K562 (cell line): ENCODE measurements around the gene CACNA2D2. TPM values are rescaled to one million over a fixed set of nuclear protein-coding genes. Genes with fewer than 3 reads are reported as not detected.
A peak's percentile ranks its signal among the peaks of the same experiment; 100 is the strongest.

ENCODE experiments used
- ATAC-seq: fragments of 200-7000 bp; cut with Tn5 transposase; 3 replicates; pipeline ENCODE4 v1.9.1; 2020; ENCODE audit warnings: moderate library complexity
- BruUV-seq: library from RNA; stranded (reverse); fragments of 400-500 nt; replicated peaks from 2 replicates; lab custom pipeline; 2021; lab: Mats Ljungman, UMichigan
- CTCF ChIA-PET: fragments of 300-600 bp; formaldehyde crosslinking; extraction: SDS; loops from one replicate; lab custom pipeline; 2021; ENCODE audit warnings: low intra/inter-chr PET ratio; lab: Yijun Ruan, JAX
- POLR2A ChIA-PET: fragments of 300-600, 350-650 bp; sonication (Branson Sonifier 250); formaldehyde crosslinking; extraction: SDS; loops from one replicate; lab custom pipeline; 2021; ENCODE audit warnings: antibody characterized with exemption, inconsistent platforms; lab: Yijun Ruan, JAX
- DNase-seq, 4 experiments: peaks; one replicate each; pipeline versions ENCODE4 v3.0.0 to v3.0.0-alpha.2; 2011 to 2018; ENCODE audit warnings: low spot score in 3 of 4, mixed read lengths in 3 of 4; ENCODE audit errors: extremely low read depth in 1 of 4
- FAIRE-seq: peaks from 2 replicates; lab custom pipeline; 2011; peaks lifted over from hg19 to GRCh38; lab: Jason Lieb, UNC
- H2AFZ ChIP-seq: 2 replicates; pipeline ENCODE4 v1.6.0; 2011; ENCODE audit warnings: low read depth, low read length, control low read depth, inconsistent platforms
- H3K27ac ChIP-seq: fragments of 200-600 bp; 3 replicates; pipeline ENCODE4 v1.8.0; 2011; ENCODE audit warnings: low read depth, mild to moderate bottlenecking, control low read depth, inconsistent platforms, low read length, moderate library complexity, mixed read lengths; ENCODE audit errors: extremely low read depth
- H3K27me3 ChIP-seq, 2 experiments: fragments of 300-600 bp in 1 of 2; 2 replicates in 1 of 2; 3 replicates in 1 of 2; pipeline versions ENCODE4 v1.6.0 to v1.8.0; 2011; ENCODE audit warnings: inconsistent platforms in 2 of 2, low read length in 2 of 2, mild to moderate bottlenecking in 1 of 2, mixed read lengths in 1 of 2, moderate library complexity in 1 of 2; ENCODE audit not compliant: control insufficient read depth in 2 of 2, insufficient read depth in 2 of 2
- H3K36me3 ChIP-seq: fragments of 300-600 bp; 3 replicates; pipeline ENCODE4 v1.8.0; 2011; ENCODE audit warnings: mild to moderate bottlenecking, low read length, inconsistent platforms; ENCODE audit not compliant: control insufficient read depth, insufficient read depth
- H3K4me1 ChIP-seq, 2 experiments: fragments of 200-600 bp in 1 of 2; replicated peaks in 1 of 2; 2 replicates in 1 of 2; 3 replicates in 1 of 2; pipeline versions ENCODE4 v1.5.1 to v1.8.0; 2011; ENCODE audit warnings: inconsistent platforms in 2 of 2, low read length in 2 of 2, mild to moderate bottlenecking in 1 of 2, mixed read lengths in 1 of 2, moderate library complexity in 1 of 2; ENCODE audit not compliant: control insufficient read depth in 2 of 2, insufficient read depth in 2 of 2
- H3K4me2 ChIP-seq: 2 replicates; pipeline ENCODE4 v1.6.1; 2011; ENCODE audit warnings: low read length, control low read depth, inconsistent platforms, mixed read lengths; ENCODE audit not compliant: insufficient read depth
- H3K4me3 ChIP-seq: fragments of 200-600 bp; sonication (generic), shearing (Covaris generic); 2 replicates; pipeline ENCODE4 v1.5.1; 2016; ENCODE audit warnings: control low read depth, inconsistent platforms
- H3K79me2 ChIP-seq: fragments of 200-600 bp; 3 replicates; pipeline ENCODE4 v1.8.0; 2011; ENCODE audit warnings: low read length, inconsistent platforms; ENCODE audit not compliant: control insufficient read depth, insufficient read depth
- H3K9ac ChIP-seq, 2 experiments: 2 replicates each; pipeline versions ENCODE4 v1.6.0 to v1.6.1; 2011; ENCODE audit warnings: low read depth in 2 of 2, low read length in 2 of 2, control low read depth in 1 of 2, inconsistent platforms in 1 of 2, mild to moderate bottlenecking in 1 of 2, mixed read lengths in 1 of 2; ENCODE audit not compliant: insufficient read depth in 1 of 2
- H3K9me1 ChIP-seq: one replicate; pipeline ENCODE4 v1.6.0; 2011; ENCODE audit warnings: inconsistent platforms, mild to moderate bottlenecking, low read length, moderate library complexity; ENCODE audit not compliant: control insufficient read depth, insufficient read depth
- H3K9me3 ChIP-seq: replicated peaks from 2 replicates; pipeline ENCODE4 v1.5.1; 2011; ENCODE audit warnings: low read depth, low read length, inconsistent platforms; ENCODE audit not compliant: control insufficient read depth, insufficient read depth
- H4K20me1 ChIP-seq: replicated peaks from 2 replicates; pipeline ENCODE4 v1.6.1; 2011; ENCODE audit warnings: low read length, inconsistent platforms, mixed read lengths; ENCODE audit not compliant: control insufficient read depth, insufficient read depth
- CEBPB ChIP-seq: fragments of 450-650 bp; IDR thresholded peaks from 2 replicates; pipeline ENCODE4 v1.6.1; 2016; ENCODE audit warnings: missing genetic modification characterization, missing compliant biosample characterization
- HDAC3 ChIP-seq: fragments of 450-650 bp; IDR thresholded peaks from 2 replicates; pipeline ENCODE4 v1.6.1; 2018; ENCODE audit warnings: borderline replicate concordance, mild to moderate bottlenecking, moderate library complexity; ENCODE audit not compliant: partially characterized antibody
- SPI1 ChIP-seq: IDR thresholded peaks from 2 replicates; pipeline ENCODE4 v1.6.1; 2011; ENCODE audit warnings: low read depth, low read length, control low read depth, borderline replicate concordance
- ZNF263 ChIP-seq: sonication (generic); formaldehyde crosslinking; IDR thresholded peaks from 2 replicates; pipeline ENCODE4 v1.8.0; 2022; ENCODE audit warnings: mild to moderate bottlenecking, missing genetic modification reagents, borderline replicate concordance
- WGBS: fragments of 100-300 bp; shearing (Covaris generic); methylation state at CpG from one replicate; pipeline ENCODE4 v1.1.6; 2016; ENCODE audit warnings: low coverage, mixed read lengths; ENCODE audit not compliant: insufficient coverage; ENCODE audit errors: missing lambda C conversion rate; 5-methylcytosine and 5-hydroxymethylcytosine counted together
- in situ Hi-C: fragments of 300-500 bp; cut with MboI; formaldehyde crosslinking; loops from 4 replicates; pipeline ENCODE4 v1.15.0; 2018; ENCODE audit warnings: inconsistent platforms, mixed read lengths
- intact Hi-C: fragments of 100-400 bp; cut with micrococcal nuclease; formaldehyde crosslinking; loops from 2 replicates; pipeline ENCODE4 v1.14.2; 2022
- polyA plus RNA-seq, 8 experiments: library from polyadenylated mRNA; depleted of rRNA in 4 of 8; stranded (reverse) in 5 of 8; unstranded in 3 of 8; fragments of >200 nt; fragmentation: Nextera tagmentation in 2 of 8; fragmentation: Illumina TruSeq in 1 of 8; extraction: Ambion mirVana in 2 of 8; extraction: Trizol in 1 of 8; gene quantifications; 2 replicates each; pipeline versions ENCODE4 v1.2.1 to v1.2.3, GENCODE V29; 2011 to 2014; ENCODE audit warnings: inconsistent platforms in 1 of 8, missing spikeins in 1 of 8
- total RNA-seq, 7 experiments: library from RNA; depleted of rRNA in 6 of 7; stranded (reverse); fragments of >200 nt in 6 of 7; fragmentation: Illumina TruSeq in 2 of 7; extraction: Trizol in 2 of 7; gene quantifications; 2 replicates each; pipeline versions ENCODE4 v1.2.1 to v1.2.3, GENCODE V29; 2011 to 2021; ENCODE audit warnings: low replicate concordance in 1 of 7
- TF ChIP-seq, protein P1 (sequence below): fragments of 250-450 bp; sonication (Bioruptor Pico); IDR thresholded peaks from 2 replicates; pipeline ENCODE4 v1.8.0; 2022; ENCODE audit warnings: moderate library complexity, mild to moderate bottlenecking, inconsistent platforms

CACNA2D2 gene
- total and polyA plus RNA-seq, 9 of the 15 experiments (the other 6 are each of a cell fraction or from before 2014, with no cell fraction given) = 0.11 to 0.58 (median 0.36) TPM; not detected in 2

DNA sequence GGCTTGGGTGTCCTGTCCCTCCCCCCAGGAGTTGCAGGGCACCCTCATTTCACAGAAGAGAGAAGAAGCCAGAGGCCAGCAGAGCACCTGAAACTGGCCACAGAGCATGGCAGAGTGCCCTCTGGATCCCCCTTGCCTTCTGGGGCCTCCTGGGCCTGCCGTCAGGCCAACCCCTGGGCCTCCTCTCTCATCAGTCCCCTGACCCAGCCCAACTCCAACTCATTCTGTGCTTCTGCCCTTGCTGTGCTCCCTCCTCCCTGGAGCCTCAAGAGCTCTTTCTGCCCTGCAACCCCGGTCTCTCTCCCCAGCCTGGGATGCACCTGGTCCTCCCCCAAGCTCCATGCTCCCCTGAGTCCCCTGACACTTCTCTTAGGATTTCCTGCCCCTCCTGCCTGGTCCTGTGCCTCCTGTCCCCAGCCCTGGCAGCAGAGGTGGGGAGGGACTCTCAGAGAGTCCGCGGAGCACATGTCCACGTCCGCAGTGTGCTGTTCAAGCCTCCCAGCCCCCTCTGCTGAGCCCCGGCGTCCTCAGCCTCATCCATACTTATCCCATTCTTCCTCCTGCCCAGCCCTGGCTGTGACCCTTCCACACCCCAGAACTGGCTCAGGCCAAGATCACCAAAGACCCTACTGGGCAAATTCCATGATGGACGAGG, 30.5 kb upstream of the CACNA2D2 start:
- CTCF ChIA-PET = no interaction called here
- Histone ChIP-seq H2AFZ (no peak overlapping the region), H3K9me1 (no peaks in the 10 kb centered on the region), H3K4me3 (no peak overlapping the region), H3K9ac (peak overlapping the region in 1 of 2 experiments; percentile 54; a peak in 1 of 4 replicates), H3K27me3 (no peaks in the 10 kb centered on the region), H3K79me2 (no peaks in the 10 kb centered on the region), H4K20me1 (no peaks in the 10 kb centered on the region), H3K4me2 (no peak overlapping the region), H3K9me3 (no peaks in the 10 kb centered on the region), H3K36me3 (no peaks in the 10 kb centered on the region), H3K27ac (no peak overlapping the region), H3K4me1 (peaks cover 17 to 42% of the 10 kb centered on the region in 2 experiments; a peak in 4 of 5 replicates)
- in situ Hi-C loops = no loop called here
- 57% methylated on average over 8 of the region's 9 CpGs for WGBS
- DNase-seq (no peak), FAIRE-seq (no peak)
- intact Hi-C loops = no loop called here
- peak; percentile 47; the same call in 1 of the 2 replicates for TF ChIP-seq ZNF263 (CRISPR knock-in tag)
- no peak for TF ChIP-seq CEBPB
- TF ChIP-seq, protein P1, sequence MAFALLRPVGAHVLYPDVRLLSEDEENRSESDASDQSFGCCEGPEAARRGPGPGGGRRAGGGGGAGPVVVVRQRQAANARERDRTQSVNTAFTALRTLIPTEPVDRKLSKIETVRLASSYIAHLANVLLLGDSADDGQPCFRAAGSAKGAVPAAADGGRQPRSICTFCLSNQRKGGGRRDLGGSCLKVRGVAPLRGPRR (CRISPR knock-in tag) = no peak
- TF ChIP-seq HDAC3 = no peak
- no peak for TF ChIP-seq SPI1
- TF ChIP-seq, all 486 proteins: peak for 1
- no peak for ATAC-seq
- POLR2A ChIA-PET = interaction anchor here (0.6 kb wide), 1 partner anchor 181 kb away, joined by 3 read pairs; no protein-coding TSS in a partner anchor
- BruUV-seq = no TSS peak
